GM13977 (cell line): ENCODE measurements around the gene NRROS.
A peak's percentile ranks its signal among the peaks of the same experiment; 100 is the strongest.
"Not testable (repeated sequence)": the region's sequence is repeated elsewhere in the genome, so short reads cannot be mapped to it uniquely, and the experiment has no call there.

ENCODE experiments used
- DNase-seq: peaks from one replicate; pipeline ENCODE4 v3.0.0; 2012; ENCODE audit warnings: low spot score
- CTCF ChIP-seq: IDR thresholded peaks from 2 replicates; pipeline ENCODE4 v1.5.1; 2012; ENCODE audit warnings: mild to moderate bottlenecking, control low read depth; ENCODE audit not compliant: insufficient read depth; ENCODE audit errors: extremely low read depth, missing control alignments
- in situ Hi-C: fragments of 300-500 bp; cut with MboI; formaldehyde crosslinking; loops from one replicate; pipeline ENCODE4 v1.12.0; 2022; ENCODE audit warnings: low sequenced_read_pairs, low pct_unique_long_range_greater_than_20kb, mixed read lengths, inconsistent platforms; ENCODE audit not compliant: unreplicated experiment

NRROS gene

GRCh38 chr3:196617256-196617655 lies 22.2 kb upstream of the NRROS start:
- no peak for DNase-seq
- in situ Hi-C loops: loop anchor here (10.0 kb wide), 1 partner anchor 68 kb away; no protein-coding TSS in a partner anchor

GRCh38 chr3:196619223-196619622 lies 20.3 kb upstream of the NRROS start:
- no peak for DNase-seq
- TF ChIP-seq CTCF: no peak
- in situ Hi-C loops: loop anchor here (10.0 kb wide), 1 partner anchor 66 kb away; no protein-coding TSS in a partner anchor

More at GRCh38 chr3:196617256-196617655, 22.2 kb upstream of the NRROS start:
- TF ChIP-seq CTCF: no peak

- in situ Hi-C loops: loop anchor here (10.0 kb wide), 1 partner anchor 65 kb away; no protein-coding TSS in a partner anchor
- DNase-seq: not testable (repeated sequence)
These were observed 19.9 kb upstream of the NRROS start for GRCh38 chr3:196619627-196620026.

GRCh38 chr3:196620161-196620604 lies 19.3 kb upstream of the NRROS start:
- TF ChIP-seq CTCF: no peak
- DNase-seq: peak; percentile 42
- in situ Hi-C loops: no loop called here

- in situ Hi-C loops: no loop called here
- no peak for DNase-seq
These were observed 18.8 kb upstream of the NRROS start for GRCh38 chr3:196620684-196621083.

GRCh38 chr3:196621611-196622010 lies 17.9 kb upstream of the NRROS start:
- no peak for TF ChIP-seq CTCF
- in situ Hi-C loops: no loop called here
- no peak for DNase-seq

More at GRCh38 chr3:196620684-196621083, 18.8 kb upstream of the NRROS start:
- no peak for TF ChIP-seq CTCF

GRCh38 chr3:196624067-196624790 lies 15.3 kb upstream of the NRROS start:
- no peak for TF ChIP-seq CTCF
- in situ Hi-C loops: no loop called here

More at GRCh38 chr3:196624067-196624790, 15.3 kb upstream of the NRROS start:
- peak; percentile 59 for DNase-seq
